ENCODE measurements around the gene ZDHHC5. TPM values are rescaled to one million over a fixed set of nuclear protein-coding genes. Genes with fewer than 3 reads are reported as not detected.

ZDHHC5 gene
- total RNA-seq, 1 donor from 2014 or later = 42.3 TPM

GRCh38 chr11:57639321-57640067 lies 28.4 kb upstream of the ZDHHC5 start:
- Mint-ChIP-seq H3K9me3 (ENCODE audit: unreplicated experiment) (peaks cover 18% of the 10 kb centered on the region), H3K36me3 (ENCODE audit: unreplicated experiment) (no peaks in the 10 kb centered on the region), H3K4me1 (ENCODE audit: low read depth, unreplicated experiment) (peaks cover 35% of the 10 kb centered on the region), H3K4me3 (ENCODE audit: unreplicated experiment) (peak overlapping the region; percentile 98), H3K27ac (ENCODE audit: unreplicated experiment) (peak overlapping the region; percentile 100), H3K27me3 (ENCODE audit: unreplicated experiment) (peaks cover 34% of the 10 kb centered on the region)
- DNase-seq = peak; percentile 88
- TF ChIP-seq CTCF (IDR thresholded peaks at IDR 0.05; ENCODE audit: partially characterized antibody, unreplicated experiment) = no peak

- no peak for TF ChIP-seq CTCF (IDR thresholded peaks at IDR 0.05; ENCODE audit: partially characterized antibody, unreplicated experiment)
- DNase-seq = no peak
- Mint-ChIP-seq H3K27ac (ENCODE audit: unreplicated experiment) (peak overlapping the region; percentile 90), H3K4me3 (ENCODE audit: unreplicated experiment) (peak overlapping the region; percentile 98), H3K27me3 (ENCODE audit: unreplicated experiment) (peaks cover 36% of the 10 kb centered on the region), H3K9me3 (ENCODE audit: unreplicated experiment) (peaks cover 18% of the 10 kb centered on the region), H3K4me1 (ENCODE audit: low read depth, unreplicated experiment) (peaks cover 39% of the 10 kb centered on the region), H3K36me3 (ENCODE audit: unreplicated experiment) (no peaks in the 10 kb centered on the region)
Measured at GRCh38 chr11:57640068-57640800, 27.7 kb upstream of the ZDHHC5 start.

- peak; percentile 58 for DNase-seq
- peak overlapping the region; percentile 90 for H3K27ac Mint-ChIP-seq (ENCODE audit: unreplicated experiment)
Measured at GRCh38 chr11:57641011-57641807, 26.7 kb upstream of the ZDHHC5 start.

GRCh38 chr11:57643802-57644201 lies 24.1 kb upstream of the ZDHHC5 start:
- Mint-ChIP-seq H3K4me1 (ENCODE audit: low read depth, unreplicated experiment) (peaks cover 55% of the 10 kb centered on the region), H3K4me3 (ENCODE audit: unreplicated experiment) (peak overlapping the region; percentile 74), H3K27me3 (ENCODE audit: unreplicated experiment) (peaks cover 45% of the 10 kb centered on the region), H3K27ac (ENCODE audit: unreplicated experiment) (peak overlapping the region; percentile 50), H3K36me3 (ENCODE audit: unreplicated experiment) (no peaks in the 10 kb centered on the region), H3K9me3 (ENCODE audit: unreplicated experiment) (peaks cover 30% of the 10 kb centered on the region)
- no peak for TF ChIP-seq CTCF (IDR thresholded peaks at IDR 0.05; ENCODE audit: partially characterized antibody, unreplicated experiment)
- DNase-seq = no peak

More at GRCh38 chr11:57641011-57641807, 26.7 kb upstream of the ZDHHC5 start:
- peak overlapping the region; percentile 98 for H3K4me3 Mint-ChIP-seq (ENCODE audit: unreplicated experiment)
- no peak for TF ChIP-seq CTCF (IDR thresholded peaks at IDR 0.05; ENCODE audit: partially characterized antibody, unreplicated experiment)
- H3K9me3 Mint-ChIP-seq (ENCODE audit: unreplicated experiment) = peaks cover 18% of the 10 kb centered on the region
- H3K4me1 Mint-ChIP-seq (ENCODE audit: low read depth, unreplicated experiment) = peaks cover 46% of the 10 kb centered on the region
- no peaks in the 10 kb centered on the region for H3K36me3 Mint-ChIP-seq (ENCODE audit: unreplicated experiment)
- H3K27me3 Mint-ChIP-seq (ENCODE audit: unreplicated experiment) = peaks cover 36% of the 10 kb centered on the region
